Measurements from ENCODE around the gene PMIS2. TPM values are rescaled to one million over a fixed set of nuclear protein-coding genes. Genes with fewer than 3 reads are reported as not detected.

Gene PMIS2
- total RNA-seq, 4 donors from 2014 or later = not detected

GRCh38 chr19:35622750-35623149 lies 36.8 kb downstream of the PMIS2 start:
- Histone ChIP-seq H3K36me3 (peaks cover 0 to 35% of the 10 kb centered on the region in 2 donors), H3K4me1 (peaks cover 0 to 2% (median 0%) of the 10 kb centered on the region in 3 donors), H3K4me3 (no peak overlapping the region), H3K27me3 (no peaks in the 10 kb centered on the region), H3K9me3 (no peaks in the 10 kb centered on the region), H3K27ac (no peak overlapping the region)
- no peak for ATAC-seq
- TF ChIP-seq EP300 (IDR thresholded peaks at IDR 0.05) (no peak), POLR2AphosphoS5 (IDR thresholded peaks at IDR 0.05) (no peak), POLR2A (IDR thresholded peaks at IDR 0.05) (no peak), CTCF (IDR thresholded peaks at IDR 0.05) (no peak)
- 80 to 87% methylated on average over 2 to 3 of the region's 13 CpGs for WGBS, 2 donors (ENCODE audit: low coverage in 1 of 2)

- 86 to 100% methylated on average over 1 to 6 of the region's 6 CpGs for WGBS, 2 donors (ENCODE audit: low coverage in 1 of 2)
Measured at GRCh38 chr19:35623327-35624010, 37.5 kb downstream of the PMIS2 start.

GRCh38 chr19:35628264-35628564 lies 42.2 kb downstream of the PMIS2 start:
- no peak for ATAC-seq
- H3K4me1 ChIP-seq = peaks cover 2 to 31% (median 6%) of the 10 kb centered on the region in 3 donors
- H3K27ac ChIP-seq = peak overlapping the region; percentile 91 to 95 (median 94)
- no peaks in the 10 kb centered on the region for H3K27me3 ChIP-seq
- 4 to 7% methylated on average over 4 to 6 of the region's 9 CpGs for WGBS, 2 donors (ENCODE audit: low coverage in 1 of 2)
- no peaks in the 10 kb centered on the region for H3K9me3 ChIP-seq
- H3K36me3 ChIP-seq = peaks cover 0 to 32% of the 10 kb centered on the region in 2 donors
- peak overlapping the region; percentile 97 to 99 for H3K4me3 ChIP-seq
- no peak for TF ChIP-seq CTCF (IDR thresholded peaks at IDR 0.05)
- TF ChIP-seq POLR2A (IDR thresholded peaks at IDR 0.05) = no peak
- no peak for TF ChIP-seq EP300 (IDR thresholded peaks at IDR 0.05)
- no peak for TF ChIP-seq POLR2AphosphoS5 (IDR thresholded peaks at IDR 0.05)

More at GRCh38 chr19:35623327-35624010, 37.5 kb downstream of the PMIS2 start:
- TF ChIP-seq EP300 (IDR thresholded peaks at IDR 0.05) = no peak
- peaks cover 0 to 28% of the 10 kb centered on the region in 2 donors for H3K36me3 ChIP-seq
- H3K4me1 ChIP-seq = peaks cover 0 to 8% (median 0%) of the 10 kb centered on the region in 3 donors
- ATAC-seq = no peak
- no peak overlapping the region for H3K27ac ChIP-seq
- H3K27me3 ChIP-seq = no peaks in the 10 kb centered on the region
- H3K4me3 ChIP-seq = no peak overlapping the region
- no peaks in the 10 kb centered on the region for H3K9me3 ChIP-seq

- H3K9me3 ChIP-seq = no peaks in the 10 kb centered on the region
- H3K27me3 ChIP-seq = no peaks in the 10 kb centered on the region
- TF ChIP-seq POLR2A (IDR thresholded peaks at IDR 0.05) = peak; percentile 80 to 83
- no peak for TF ChIP-seq EP300 (IDR thresholded peaks at IDR 0.05)
- peak; percentile 85 for TF ChIP-seq POLR2AphosphoS5 (IDR thresholded peaks at IDR 0.05)
- ATAC-seq = peak; percentile 100
- H3K4me1 ChIP-seq = peaks cover 2 to 31% (median 6%) of the 10 kb centered on the region in 3 donors
- H3K36me3 ChIP-seq = peaks cover 0 to 37% of the 10 kb centered on the region in 2 donors
- peak within 1 kb of the TSS; percentile 97 to 99 for H3K4me3 ChIP-seq
- no CpG with 5 or more reads among the region's 56 CpGs for whole genome bisulfite sequencing, 2 donors (ENCODE audit: low coverage in 1 of 2)
- H3K27ac ChIP-seq = peak within 1 kb of the TSS; percentile 91 to 95 (median 94)
Measured at GRCh38 chr19:35628565-35629331, 42.8 kb downstream of the PMIS2 start, which contains the start of gene RBM42. Gene RBM42 (plus strand): TSS chr19:35629036. CDS start chr19:35629154, 118 bp downstream.

- ATAC-seq = no peak
- WGBS, 2 donors (ENCODE audit: low coverage in 1 of 2) = 0% methylated on average over 1 to 2 of the region's 15 CpGs
Measured at GRCh38 chr19:35629332-35629633, 43.3 kb downstream of the PMIS2 start.

More at GRCh38 chr19:35629332-35629633, 43.3 kb downstream of the PMIS2 start:
- Histone ChIP-seq H3K36me3 (peaks cover 0 to 42% of the 10 kb centered on the region in 2 donors), H3K4me3 (peak overlapping the region; percentile 97 to 99), H3K9me3 (no peaks in the 10 kb centered on the region), H3K27me3 (no peaks in the 10 kb centered on the region), H3K4me1 (peaks cover 2 to 31% (median 6%) of the 10 kb centered on the region in 3 donors), H3K27ac (peak overlapping the region; percentile 87 to 95 (median 92))
- no peak for TF ChIP-seq POLR2A (IDR thresholded peaks at IDR 0.05)
- TF ChIP-seq POLR2AphosphoS5 (IDR thresholded peaks at IDR 0.05) = no peak
- TF ChIP-seq CTCF (IDR thresholded peaks at IDR 0.05) = no peak
